CD4-positive, alpha-beta T cell treated with Interferon alpha-2 for 1 hour (primary cell): ENCODE data around the gene KRTAP10-2.
"Not testable (repeated sequence)": the region's sequence is repeated elsewhere in the genome, so short reads cannot be mapped to it uniquely, and the experiment has no call there.

Source experiments
- DNase-seq, 2 donors: peaks; one replicate each; pipeline ENCODE4 v3.0.0-alpha.2; 2020 to 2022

Gene KRTAP10-2

DNA sequence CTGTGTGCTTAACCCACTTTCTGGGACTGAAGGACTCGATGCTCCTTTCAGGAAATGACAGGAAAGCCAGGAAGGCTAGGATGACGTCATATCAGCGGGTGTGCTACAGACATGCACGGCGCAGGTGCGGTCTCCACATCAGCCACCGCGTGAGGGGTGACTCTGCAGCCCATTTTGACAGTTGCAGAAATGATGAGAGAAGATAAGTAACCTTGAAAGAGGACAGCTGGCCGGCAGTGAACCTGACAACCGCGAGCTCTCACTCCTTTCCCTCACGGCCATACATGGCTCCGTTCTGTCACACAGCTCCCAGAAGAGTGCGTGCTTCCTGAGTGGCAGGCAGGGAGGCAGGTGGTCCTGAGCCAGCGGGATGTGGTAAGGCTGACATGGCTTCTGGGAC lies 30.8 kb upstream of the KRTAP10-2 start:
- no peak for DNase-seq

DNA sequence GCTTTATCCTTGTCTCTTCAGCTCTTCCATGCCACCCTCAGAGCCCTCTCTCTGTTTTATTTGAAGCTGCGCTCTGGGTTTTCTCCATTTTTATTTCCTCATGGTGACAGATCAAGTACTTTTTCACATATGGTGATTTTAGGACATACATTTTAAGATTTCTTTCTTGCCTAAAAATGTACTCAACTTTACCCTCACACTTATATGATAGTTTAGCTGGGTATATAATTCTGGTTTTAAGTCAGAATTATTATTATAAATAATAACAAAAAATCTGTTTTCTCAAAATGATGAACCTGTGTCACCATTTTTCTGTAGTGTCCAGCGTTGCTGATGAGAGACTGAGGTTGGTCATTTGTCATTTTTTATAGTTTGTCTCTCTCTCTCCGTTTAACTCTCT lies 29.9 kb upstream of the KRTAP10-2 start:
- no peak for DNase-seq

DNA sequence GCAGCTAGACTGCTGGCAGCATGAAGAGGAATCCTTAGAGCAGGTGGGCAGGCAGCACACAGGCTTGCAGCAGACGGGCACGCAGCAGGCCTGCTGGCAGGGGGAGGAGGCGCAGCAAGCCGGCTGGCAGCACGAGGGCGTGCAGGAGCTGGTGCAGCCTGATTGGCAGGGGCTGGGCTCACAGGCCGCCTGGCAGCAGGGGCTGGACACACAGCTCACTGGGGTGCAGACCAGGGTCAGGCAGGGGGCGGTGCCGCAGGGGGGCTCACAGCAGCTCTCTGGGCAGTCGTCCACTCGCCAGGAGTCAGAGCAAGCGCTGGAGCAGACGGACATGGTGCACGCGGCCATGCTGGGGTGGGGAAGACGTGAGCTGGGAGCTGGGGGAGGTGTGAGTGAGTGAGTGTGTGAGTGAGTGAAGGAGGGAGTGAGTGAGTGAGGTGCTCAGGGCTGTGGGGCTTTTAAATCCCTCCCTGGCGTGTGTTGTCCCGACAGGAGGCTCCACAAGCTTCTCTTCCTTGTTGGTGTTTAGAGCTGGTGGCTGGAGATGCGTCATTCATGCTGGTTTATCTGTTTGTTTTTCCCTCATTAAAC lies 29.0 kb upstream of the KRTAP10-2 start, which contains the start of gene KRTAP10-5:
Gene KRTAP10-5 (minus strand): TSS at position 374 of the 591 bp plus-strand sequence. CDS start 26 bp downstream, at position 348.
- DNase-seq = not testable (repeated sequence)

DNA sequence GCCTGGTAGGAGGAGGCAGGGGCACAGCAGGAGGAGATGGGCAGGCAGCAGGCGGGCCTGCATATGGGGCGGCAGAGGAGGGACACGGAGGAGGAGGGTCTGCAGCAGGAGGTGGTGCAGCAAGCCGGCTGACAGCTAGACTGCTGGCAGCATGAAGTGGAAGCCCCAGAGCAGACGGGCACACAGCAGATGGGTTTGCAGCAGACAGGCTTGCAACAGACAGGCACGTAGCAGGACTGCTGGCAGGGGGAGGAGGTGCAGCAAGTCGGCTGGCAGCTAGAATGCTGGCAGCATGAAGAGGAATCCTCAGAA lies 28.5 kb upstream of the KRTAP10-2 start:
- no peak for DNase-seq

DNA sequence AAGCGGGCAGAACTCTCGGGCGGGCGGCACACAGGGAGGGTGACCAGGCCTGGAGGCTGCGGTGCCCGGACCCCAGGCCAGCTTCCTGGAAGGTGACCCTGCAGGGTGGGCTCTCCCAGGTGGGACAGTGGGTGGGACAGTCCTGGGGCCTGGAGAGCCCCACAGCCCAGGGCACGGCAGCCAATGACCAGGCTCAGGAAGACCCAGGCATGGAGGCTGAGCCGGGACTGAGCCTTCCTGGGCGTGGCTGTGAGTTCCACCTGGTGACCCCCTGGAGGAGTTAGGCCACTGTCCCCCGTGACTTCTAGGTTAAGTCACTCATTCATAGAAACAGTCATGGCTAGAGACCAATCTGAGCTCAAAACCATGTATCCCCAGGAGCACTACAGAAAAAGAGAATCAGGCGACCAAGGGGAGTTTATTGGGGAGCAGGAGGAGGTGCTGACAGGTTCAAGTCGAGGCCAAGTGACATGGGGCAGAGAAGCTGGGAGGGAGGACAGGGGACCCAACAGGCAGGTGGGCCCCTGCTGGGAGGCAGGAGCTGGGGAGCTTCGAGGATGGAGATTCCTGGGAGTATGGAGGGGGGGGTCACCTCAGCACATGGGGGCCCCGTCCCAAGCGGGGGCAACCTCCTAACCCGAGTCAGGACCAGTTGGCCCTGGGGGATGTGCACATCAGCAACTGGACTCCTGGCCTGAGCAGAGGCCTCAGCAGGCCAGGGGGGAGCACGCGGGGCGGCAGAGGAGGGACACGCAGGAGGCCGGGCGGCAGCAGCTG lies 27.9 kb upstream of the KRTAP10-2 start:
- no peak for DNase-seq

DNA sequence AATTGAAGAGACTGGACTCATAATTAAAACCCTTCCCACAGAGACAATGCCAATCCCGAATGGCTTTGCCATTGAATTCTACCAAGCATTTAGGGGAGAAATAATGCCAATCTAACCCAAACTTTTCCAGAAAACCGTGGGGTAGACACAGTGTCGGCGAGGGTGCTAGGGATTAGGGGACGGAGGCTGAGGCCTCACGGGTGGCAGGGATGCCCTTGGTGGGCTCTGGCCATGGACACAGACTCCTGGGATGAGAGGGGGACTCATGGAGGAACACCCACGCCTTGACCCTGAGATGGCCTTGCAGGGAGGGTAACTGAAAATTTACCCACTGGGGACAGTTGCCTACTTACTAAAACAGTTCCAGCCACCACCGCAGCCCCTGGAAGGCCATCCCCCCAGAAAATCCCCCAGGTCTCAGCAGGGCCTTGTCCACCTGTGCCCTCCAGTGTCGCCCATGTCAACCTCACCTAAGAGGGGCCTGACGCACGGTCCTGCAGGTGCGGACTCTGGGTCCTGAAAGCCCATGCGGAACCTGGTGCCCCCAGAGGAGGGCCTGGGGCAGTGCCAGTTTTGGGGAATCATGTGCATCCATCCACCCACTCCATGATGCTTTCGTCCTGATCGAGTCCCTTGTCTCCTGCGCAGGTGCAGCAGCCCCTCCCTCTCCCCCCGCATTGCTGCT lies 27.2 kb upstream of the KRTAP10-2 start:
- DNase-seq = no peak

DNA sequence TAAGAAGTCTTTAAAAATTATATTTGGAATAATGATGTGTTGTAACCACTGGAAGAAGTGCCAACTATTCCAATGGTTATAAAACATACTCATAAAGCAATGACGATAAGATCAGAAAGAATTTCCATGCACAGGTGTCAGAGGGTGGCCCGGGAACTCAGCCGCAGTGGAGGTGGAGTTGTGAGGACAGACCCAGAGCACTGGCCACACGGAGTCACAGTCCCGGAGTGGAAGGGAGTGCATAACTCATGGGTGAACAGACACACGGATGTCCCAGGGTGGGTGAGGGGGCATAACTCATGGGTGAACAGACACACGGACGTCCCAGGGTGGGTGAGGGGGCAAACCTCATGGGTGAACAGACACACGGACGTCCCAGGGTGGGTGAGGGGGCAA lies 24.7 kb upstream of the KRTAP10-2 start:
- no peak for DNase-seq

DNA sequence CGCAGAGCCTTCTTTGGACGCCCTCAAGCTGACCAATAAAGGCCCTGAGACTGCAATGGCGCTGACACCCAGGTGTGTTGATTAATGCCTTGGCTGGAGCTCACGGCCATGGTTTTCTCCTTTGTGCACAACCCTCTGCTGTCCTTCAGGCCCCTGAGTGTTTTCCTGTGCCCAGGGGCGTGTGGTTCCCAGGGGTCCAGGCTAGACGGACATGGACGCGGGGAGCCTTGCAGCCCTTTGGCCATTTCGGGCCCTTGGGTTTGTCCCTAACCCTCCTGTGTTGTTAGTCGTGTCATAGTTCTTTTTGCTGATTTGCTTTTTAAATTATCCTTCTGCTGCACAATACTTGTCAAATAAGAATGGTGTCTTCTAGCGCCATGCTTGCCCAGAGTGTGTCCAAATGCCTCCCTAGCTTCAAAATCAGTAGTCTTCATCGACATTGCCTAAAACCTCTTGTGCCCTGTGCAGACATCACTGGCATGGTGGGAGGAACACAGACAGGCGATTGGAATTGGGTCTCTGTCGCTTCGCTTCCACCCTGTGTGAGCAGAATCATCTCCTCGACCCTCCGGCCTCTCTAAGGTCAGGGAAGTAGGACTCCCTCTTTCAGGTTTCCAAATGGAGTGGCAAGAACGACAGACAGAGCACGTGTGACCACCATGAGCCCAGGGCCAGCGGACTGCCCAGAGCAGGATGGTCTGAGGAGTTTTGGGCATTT lies 24.2 kb upstream of the KRTAP10-2 start:
- no peak for DNase-seq

DNA sequence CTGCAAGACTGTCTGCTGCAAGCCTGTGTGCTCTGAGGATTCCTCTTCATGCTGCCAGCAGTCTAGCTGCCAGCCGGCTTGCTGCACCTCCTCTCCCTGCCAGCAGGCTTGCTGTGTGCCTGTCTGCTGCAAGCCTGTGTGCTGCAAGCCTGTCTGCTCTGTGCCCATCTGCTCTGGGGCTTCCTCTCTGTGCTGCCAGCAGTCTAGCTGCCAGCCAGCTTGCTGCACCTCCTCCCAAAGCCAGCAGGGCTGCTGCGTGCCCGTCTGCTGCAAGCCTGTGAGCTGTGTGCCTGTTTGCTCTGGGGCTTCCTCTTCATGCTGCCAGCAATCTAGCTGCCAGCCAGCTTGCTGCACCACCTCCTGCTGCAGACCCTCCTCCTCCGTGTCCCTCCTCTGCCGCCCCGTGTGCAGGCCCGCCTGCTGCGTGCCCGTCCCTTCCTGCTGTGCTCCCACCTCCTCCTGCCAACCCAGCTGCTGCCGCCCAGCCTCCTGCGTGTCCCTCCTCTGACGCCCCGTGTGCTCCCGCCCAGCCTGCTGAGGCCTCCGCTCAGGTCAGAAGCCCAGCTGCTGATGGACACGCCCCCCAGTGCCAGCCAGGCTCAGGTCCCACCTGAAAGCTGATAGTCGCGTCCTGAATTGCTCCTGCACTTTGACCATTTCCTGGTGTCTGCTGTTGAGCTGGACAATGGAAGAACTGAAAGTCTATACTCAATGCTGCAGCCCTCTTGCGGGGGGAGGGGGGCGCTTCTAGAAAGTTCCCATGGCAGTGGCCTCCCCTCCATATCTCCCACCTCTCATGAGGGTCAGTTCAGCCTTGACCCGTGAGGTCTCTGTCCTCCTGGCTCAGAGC lies 23.4 kb upstream of the KRTAP10-2 start:
- DNase-seq = no peak

DNA sequence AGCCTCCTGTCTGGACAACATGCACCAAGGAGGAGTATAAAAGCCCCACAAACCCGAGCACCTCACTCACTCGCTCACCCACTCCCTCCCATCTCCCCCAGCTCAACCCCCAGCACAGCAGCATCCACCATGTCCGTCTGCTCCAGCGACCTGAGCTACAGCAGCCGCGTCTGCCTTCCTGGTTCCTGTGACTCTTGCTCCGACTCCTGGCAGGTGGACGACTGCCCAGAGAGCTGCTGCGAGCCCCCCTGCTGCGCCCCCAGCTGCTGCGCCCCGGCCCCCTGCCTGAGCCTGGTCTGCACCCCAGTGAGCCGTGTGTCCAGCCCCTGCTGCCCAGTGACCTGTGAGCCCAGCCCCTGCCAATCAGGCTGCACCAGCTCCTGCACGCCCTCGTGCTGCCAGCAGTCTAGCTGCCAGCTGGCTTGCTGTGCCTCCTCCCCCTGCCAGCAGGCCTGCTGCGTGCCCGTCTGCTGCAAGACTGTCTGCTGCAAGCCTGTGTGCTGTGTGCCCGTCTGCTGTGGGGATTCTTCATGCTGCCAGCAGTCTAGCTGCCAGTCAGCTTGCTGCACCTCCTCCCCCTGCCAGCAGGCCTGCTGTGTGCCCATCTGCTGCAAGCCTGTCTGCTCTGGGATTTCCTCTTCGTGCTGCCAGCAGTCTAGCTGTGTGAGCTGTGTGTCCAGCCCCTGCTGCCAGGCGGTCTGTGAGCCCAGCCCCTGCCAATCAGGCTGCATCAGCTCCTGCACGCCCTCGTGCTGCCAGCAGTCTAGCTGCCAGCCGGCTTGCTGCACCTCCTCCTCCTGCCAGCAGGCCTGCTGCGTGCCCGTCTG lies 22.5 kb upstream of the KRTAP10-2 start, which contains the start of gene KRTAP10-4:
Gene KRTAP10-4 (plus strand): TSS at position 100 of the 827 bp plus-strand sequence. CDS start 30 bp downstream, at position 130.
- DNase-seq = not testable (repeated sequence)

DNA sequence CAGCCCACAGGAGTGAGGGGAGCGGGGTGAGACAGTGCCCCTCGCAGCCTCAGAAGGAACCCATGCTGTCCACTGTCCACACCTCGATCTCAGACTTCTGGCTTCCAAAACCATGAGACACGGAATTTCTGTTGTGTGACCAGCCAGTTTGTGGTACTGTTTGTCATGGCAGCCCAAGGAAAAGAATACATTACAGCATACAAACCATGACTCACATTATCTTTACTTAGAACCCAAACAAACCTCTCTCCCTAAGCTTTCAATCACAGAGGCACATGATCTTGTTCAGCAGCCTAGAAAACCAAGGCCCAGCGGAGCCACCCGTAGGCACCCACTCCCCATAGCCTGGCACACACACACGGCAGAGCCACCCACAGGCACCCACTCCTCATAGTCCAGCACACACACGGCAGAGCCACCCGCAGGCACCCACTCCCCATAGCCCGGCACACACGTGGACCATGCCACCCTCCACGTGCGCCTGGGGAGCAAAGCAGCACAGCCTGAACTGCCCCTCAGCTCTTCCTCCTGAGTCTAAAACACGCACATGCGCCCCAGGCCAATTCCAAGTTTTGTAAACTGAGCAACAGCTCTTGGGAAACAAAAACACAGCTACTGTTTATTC lies 21.8 kb upstream of the KRTAP10-2 start:
- no peak for DNase-seq

DNA sequence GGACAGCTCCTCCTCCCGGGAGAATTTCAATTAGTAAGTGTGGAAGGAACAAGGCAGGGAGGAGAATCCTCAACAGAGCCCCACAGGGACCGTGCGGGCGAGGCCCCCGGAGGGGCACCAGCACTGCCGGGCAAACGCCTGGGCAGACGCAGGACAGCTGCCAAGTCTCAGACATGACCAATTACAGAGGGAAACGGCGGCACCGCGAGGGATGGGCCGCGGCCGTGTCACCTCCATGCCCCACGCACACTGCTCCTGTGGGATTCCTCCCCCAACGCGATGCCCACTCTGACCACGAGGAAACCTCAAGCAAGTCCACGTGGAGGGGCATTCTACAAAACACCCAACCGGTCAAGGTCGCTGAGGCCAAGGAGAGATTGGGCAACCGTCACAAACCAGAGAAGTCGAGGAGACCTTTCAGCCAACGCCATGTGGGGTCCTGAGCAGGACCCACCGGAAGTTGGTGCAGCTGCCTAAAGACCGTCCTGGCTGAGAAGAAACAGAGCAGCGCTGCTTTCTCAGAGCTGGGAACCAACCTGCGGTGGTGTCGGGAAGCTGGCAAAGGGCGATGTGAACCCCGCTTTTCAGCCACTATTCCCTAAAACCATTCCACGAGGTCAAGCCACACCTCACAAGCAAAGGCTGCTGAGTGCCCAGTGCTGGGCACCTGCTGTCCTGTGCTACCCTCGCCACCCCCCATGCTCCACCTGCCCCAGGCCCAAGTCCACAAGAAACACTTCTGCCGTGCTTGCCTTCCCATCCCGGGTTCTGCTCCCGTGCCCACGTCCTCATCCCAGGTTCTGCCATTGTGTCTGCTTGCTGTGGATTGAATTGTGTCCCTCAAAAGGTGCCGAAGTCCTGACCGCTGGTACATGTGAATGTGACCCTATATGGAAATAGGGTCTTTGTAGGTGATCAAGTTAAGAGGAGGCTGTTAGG lies 20.8 kb upstream of the KRTAP10-2 start:
- DNase-seq = no peak

DNA sequence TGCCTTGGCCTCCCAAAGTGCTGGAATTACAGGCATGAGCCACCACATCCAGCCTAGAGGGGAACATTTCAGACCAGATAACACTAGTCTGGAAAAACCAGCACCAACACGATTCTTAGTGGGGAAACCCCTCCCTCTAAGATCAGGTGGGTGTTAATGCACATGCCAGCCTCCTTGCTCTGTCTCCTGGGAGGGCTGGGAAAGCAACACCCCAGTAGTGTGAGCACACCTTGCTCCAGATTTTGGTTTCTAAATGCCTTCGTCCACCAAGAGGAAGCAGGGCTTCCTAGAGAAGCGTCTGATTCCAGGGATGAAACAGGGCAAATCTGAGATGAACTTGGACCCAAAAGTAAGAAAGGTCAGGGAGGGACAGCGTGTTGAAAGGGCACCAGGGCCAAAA lies 20.0 kb upstream of the KRTAP10-2 start:
- no peak for DNase-seq

DNA sequence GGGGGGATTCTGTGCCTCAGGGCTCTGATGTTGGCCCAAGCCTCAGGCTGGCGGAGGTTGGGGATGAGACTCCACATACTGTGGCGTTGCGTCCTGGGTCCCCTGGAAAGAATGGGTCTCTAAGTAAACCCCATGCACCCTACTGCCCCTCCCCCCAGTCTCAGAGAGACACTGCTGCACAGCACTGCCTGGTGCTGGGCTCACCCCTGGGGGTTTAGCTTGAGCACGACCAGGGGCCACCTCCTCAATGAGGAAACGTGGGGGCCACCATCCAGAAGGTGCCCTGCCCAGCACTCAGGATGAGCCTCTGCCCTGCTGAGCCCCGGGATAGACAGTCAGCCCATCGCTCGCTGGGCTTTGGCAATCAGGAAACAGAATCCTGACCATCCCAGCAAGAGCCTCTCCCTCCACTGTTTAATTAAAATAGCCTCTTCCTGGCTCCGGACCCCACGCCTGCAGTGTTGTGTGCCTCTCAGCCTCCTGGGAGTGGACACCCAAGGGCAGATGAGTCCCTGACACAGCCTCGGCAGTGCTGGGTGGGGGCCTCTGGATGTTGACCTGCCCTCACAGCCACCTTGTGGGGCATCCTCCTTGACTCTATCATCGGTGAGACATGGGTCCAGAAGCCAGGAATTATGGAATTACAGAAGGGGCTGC lies 18.7 kb upstream of the KRTAP10-2 start:
- no peak for DNase-seq

DNA sequence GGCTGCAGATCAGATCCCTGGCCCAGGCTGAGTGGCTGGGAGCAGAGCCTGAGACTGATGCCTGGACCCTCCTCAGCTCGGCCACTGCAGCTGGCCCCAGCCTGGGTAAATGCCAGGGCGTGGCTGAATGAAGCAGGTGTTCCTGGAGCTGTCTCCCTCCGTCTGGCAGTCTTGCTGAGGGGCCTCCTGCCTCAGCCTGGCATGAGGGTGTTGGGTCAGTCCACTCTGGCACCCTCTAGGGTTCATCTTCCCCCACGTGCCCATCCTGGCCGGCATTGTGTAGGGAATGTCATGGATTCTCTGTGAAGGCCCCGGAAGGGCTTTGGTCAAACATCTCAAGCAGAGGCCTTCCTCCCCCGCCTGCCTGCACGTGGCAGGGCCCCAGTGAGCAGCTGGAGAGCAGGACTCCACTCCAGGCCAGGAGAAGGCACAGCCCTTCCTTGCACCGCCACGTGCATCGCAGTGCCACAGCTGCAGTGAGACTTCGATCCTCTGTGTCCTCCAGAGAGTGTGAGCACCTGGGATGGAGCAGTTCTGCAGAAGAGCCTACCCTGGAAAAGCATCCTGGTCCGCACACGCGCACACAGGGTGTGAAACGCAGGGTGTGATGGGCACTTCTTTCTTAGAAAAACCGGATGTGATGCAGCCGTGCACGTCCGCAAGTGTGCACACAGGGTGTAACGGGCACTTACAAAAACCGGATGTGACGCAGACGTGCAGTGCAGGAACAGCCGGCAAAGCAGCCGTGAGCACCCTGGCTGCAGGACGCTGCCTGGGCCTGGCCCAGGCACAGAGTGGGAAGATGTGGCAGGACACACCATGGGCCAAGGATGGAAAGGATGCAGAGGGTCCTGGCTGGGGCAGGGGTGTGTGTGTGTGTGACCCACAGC lies 17.6 kb upstream of the KRTAP10-2 start:
- no peak for DNase-seq

DNA sequence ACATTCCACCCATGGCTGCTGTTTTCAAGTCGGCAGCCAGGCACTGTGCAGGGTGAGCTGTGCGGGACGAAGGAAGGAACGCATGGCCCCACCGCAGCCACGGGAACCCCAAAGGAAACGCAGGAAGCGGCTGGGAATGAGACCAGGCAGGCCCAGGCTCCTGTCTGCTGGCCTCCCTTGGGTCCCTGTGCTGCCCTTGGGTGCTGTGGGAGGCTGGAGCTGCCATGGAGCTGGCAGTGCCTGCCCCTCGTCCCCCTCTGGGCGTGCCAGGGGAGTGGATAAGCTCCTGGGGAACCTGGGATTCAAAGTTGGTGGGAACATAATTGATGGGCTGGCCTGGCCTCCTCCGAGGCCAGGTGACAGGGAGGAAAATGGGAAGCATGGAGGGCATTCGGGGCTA lies 17.0 kb upstream of the KRTAP10-2 start:
- no peak for DNase-seq

DNA sequence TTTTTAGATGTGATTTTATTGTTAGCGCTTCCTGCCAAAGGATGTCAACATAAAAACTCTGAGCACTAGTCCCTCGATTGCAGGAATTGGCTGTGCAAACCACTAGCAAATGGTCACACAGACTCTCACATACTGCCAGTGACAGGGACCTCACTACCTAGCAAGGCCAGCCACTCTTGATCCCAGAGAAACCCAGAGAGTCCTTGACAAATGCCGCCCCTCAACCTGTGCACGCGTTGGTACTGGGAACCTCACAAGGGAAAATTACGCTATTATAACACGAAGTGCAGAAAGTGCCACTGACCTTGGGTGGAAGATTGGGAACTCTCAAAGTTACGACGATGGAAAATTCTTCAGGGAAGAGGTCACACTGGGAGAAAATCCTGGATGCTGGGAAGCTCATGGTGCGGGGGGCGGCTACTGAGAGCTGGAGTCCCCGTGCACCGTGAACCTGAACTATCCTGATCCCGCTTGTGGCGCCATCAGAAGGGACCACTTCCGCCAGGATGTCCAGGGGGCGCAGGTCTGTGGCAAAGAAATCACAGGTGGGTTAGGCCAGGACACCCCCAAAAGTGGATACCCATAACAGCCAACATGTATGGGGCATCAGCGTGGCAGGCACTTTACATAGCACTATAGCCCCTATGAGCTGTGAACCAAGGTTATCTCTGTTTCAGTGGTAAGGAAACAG lies 16.3 kb upstream of the KRTAP10-2 start:
- DNase-seq = no peak

DNA sequence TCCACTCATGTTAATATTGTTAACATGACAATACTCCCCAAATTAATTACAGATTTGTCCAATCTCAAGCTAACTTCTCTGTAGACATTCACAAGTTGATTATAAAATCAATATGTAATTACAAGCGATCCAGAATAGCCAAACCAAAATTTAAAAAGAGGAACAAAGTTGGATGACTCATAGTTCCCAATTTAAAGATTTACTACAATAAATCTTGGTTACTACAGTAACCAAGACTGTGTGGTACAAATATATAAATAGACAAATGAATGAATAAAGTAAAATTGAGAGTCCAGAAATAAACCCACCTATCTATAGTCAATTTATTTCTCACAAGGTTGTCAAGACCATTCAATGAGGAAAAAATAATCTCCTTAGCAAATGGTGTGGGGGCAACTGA lies 15.1 kb upstream of the KRTAP10-2 start:
- DNase-seq = no peak
